ENCODE results near the gene ADGRD1. TPM values are rescaled to one million over a fixed set of nuclear protein-coding genes. Genes with fewer than 3 reads are reported as not detected.
"Not testable (repeated sequence)": the region's sequence is repeated elsewhere in the genome, so short reads cannot be mapped to it uniquely, and the experiment has no call there.

ADGRD1 gene
- total RNA-seq, 1 experiment from 2014 or later = 0.77 TPM

DNA sequence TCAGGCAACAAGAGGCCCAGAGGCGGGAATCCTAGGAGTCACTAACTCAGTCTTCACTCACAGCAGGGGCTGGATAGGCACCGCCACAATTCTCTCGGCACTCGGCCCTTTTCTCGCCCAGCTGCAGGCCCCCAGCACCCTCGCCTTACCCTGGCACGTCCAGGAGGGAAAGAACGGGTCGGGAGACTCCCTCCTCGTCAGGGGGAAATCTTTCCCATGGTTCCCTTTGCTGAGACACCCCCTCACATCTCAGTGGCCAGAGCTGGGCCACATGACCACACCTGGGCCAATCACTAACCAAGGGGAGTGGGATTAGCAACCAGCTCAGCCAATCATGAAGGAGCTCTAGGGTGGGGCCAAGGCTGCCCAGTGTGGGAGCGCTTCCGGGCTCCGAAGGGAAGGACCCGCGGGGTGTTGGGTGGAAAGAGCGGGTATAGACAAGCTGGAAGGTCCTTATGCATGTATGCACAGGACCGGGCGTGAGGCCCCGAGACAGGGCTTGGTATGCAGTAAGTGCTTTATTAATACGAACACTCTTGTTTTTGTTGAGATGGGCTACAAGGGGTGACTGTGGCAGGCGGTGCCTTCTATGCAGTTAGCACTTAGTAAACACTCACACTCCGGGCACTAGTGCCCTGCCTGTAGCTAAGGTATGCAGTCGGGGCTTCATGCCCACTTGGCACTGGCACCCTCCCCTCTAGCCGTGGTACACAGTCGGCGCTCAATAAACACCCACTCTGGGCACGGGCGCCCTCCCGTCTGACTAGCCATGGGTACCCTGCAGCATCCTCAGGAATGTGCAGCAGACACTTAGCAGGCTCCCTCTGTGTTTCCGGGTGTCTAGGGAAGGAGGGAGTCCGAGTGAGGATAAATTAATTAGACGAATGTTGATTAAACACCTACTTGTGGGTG is 40.3 kb downstream of the ADGRD1 start:
- no peak; the same call in 1 of the 2 replicates for ATAC-seq
- peaks cover 16% of the 10 kb centered on the region for H3K9me3 Mint-ChIP-seq
- peaks cover 13% of the 10 kb centered on the region for H3K36me3 Mint-ChIP-seq
- no peak for DNase-seq (ENCODE audit: low spot score)
- peaks cover 6% of the 10 kb centered on the region for H3K27me3 Mint-ChIP-seq (ENCODE audit: low read depth)
- ChIA-PET CTCF (no interaction called here), POLR2A (no interaction called here)
- TF ChIP-seq NFYB (CRISPR knock-in tag; conservative IDR thresholded peaks at IDR 0.05; ENCODE audit: low read depth) = peak; percentile 65
- TF ChIP-seq, protein P1, sequence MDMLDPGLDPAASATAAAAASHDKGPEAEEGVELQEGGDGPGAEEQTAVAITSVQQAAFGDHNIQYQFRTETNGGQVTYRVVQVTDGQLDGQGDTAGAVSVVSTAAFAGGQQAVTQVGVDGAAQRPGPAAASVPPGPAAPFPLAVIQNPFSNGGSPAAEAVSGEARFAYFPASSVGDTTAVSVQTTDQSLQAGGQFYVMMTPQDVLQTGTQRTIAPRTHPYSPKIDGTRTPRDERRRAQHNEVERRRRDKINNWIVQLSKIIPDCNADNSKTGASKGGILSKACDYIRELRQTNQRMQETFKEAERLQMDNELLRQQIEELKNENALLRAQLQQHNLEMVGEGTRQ (CRISPR knock-in tag; IDR thresholded peaks at IDR 0.05) = peak; percentile 66
- TF ChIP-seq, protein P2, sequence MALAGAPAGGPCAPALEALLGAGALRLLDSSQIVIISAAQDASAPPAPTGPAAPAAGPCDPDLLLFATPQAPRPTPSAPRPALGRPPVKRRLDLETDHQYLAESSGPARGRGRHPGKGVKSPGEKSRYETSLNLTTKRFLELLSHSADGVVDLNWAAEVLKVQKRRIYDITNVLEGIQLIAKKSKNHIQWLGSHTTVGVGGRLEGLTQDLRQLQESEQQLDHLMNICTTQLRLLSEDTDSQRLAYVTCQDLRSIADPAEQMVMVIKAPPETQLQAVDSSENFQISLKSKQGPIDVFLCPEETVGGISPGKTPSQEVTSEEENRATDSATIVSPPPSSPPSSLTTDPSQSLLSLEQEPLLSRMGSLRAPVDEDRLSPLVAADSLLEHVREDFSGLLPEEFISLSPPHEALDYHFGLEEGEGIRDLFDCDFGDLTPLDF (CRISPR knock-in tag; IDR thresholded peaks at IDR 0.05) = no peak
- no peak for TF ChIP-seq CBFB (CRISPR knock-in tag; IDR thresholded peaks at IDR 0.05; ENCODE audit: low read depth)
- no peak overlapping the region for H3K27ac Mint-ChIP-seq
- H3K4me1 Mint-ChIP-seq = no peaks in the 10 kb centered on the region
- H3K4me3 Mint-ChIP-seq = no peak overlapping the region

DNA sequence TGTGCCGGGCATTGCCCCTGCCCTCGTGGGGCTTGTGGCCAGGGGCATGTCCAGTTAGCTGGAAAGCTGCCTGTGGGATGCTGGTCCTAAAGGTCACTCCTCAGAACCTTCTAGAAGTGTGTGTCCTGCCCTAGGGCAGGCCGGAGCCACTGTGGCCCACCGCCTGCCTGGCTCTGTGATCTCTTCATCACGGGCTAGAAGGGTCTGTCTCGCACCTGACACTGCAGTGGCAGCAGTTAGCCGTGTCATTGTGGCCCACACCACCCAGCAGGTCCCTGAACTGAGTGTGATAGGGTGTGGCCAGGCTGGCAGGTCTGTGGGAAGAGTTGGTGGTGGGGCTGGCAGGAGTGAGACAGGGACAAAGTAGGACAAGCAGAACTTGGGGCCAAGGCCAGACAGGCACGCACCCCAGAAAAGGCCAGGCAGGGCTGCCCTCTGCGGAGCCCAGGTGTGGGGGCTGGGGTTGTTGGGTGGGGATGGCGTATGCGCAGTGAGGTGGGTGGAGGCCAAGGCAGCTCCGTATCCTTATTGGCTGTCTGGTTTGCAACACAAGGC is 41.2 kb downstream of the ADGRD1 start:
- peaks cover 19% of the 10 kb centered on the region for H3K36me3 Mint-ChIP-seq
- H3K27ac Mint-ChIP-seq = no peak overlapping the region
- H3K9me3 Mint-ChIP-seq = peaks cover 24% of the 10 kb centered on the region
- no peaks in the 10 kb centered on the region for H3K4me1 Mint-ChIP-seq
- no peak for TF ChIP-seq HMGA2 (CRISPR knock-in tag; IDR thresholded peaks at IDR 0.05)
- TF ChIP-seq ZNF232 (CRISPR knock-in tag; IDR thresholded peaks at IDR 0.05) = no peak
- TF ChIP-seq ATF1 (CRISPR knock-in tag; IDR thresholded peaks at IDR 0.05) = no peak
- TF ChIP-seq SMAD3 (CRISPR knock-in tag; IDR thresholded peaks at IDR 0.05; ENCODE audit: borderline replicate concordance) = no peak
- TF ChIP-seq, protein P3, sequence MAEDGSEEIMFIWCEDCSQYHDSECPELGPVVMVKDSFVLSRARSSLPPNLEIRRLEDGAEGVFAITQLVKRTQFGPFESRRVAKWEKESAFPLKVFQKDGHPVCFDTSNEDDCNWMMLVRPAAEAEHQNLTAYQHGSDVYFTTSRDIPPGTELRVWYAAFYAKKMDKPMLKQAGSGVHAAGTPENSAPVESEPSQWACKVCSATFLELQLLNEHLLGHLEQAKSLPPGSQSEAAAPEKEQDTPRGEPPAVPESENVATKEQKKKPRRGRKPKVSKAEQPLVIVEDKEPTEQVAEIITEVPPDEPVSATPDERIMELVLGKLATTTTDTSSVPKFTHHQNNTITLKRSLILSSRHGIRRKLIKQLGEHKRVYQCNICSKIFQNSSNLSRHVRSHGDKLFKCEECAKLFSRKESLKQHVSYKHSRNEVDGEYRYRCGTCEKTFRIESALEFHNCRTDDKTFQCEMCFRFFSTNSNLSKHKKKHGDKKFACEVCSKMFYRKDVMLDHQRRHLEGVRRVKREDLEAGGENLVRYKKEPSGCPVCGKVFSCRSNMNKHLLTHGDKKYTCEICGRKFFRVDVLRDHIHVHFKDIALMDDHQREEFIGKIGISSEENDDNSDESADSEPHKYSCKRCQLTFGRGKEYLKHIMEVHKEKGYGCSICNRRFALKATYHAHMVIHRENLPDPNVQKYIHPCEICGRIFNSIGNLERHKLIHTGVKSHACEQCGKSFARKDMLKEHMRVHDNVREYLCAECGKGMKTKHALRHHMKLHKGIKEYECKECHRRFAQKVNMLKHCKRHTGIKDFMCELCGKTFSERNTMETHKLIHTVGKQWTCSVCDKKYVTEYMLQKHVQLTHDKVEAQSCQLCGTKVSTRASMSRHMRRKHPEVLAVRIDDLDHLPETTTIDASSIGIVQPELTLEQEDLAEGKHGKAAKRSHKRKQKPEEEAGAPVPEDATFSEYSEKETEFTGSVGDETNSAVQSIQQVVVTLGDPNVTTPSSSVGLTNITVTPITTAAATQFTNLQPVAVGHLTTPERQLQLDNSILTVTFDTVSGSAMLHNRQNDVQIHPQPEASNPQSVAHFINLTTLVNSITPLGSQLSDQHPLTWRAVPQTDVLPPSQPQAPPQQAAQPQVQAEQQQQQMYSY (CRISPR knock-in tag; IDR thresholded peaks at IDR 0.05) = no peak
- no peak for TF ChIP-seq CREM (CRISPR knock-in tag; IDR thresholded peaks at IDR 0.05)
- TF ChIP-seq, protein P4, sequence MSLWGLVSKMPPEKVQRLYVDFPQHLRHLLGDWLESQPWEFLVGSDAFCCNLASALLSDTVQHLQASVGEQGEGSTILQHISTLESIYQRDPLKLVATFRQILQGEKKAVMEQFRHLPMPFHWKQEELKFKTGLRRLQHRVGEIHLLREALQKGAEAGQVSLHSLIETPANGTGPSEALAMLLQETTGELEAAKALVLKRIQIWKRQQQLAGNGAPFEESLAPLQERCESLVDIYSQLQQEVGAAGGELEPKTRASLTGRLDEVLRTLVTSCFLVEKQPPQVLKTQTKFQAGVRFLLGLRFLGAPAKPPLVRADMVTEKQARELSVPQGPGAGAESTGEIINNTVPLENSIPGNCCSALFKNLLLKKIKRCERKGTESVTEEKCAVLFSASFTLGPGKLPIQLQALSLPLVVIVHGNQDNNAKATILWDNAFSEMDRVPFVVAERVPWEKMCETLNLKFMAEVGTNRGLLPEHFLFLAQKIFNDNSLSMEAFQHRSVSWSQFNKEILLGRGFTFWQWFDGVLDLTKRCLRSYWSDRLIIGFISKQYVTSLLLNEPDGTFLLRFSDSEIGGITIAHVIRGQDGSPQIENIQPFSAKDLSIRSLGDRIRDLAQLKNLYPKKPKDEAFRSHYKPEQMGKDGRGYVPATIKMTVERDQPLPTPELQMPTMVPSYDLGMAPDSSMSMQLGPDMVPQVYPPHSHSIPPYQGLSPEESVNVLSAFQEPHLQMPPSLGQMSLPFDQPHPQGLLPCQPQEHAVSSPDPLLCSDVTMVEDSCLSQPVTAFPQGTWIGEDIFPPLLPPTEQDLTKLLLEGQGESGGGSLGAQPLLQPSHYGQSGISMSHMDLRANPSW (CRISPR knock-in tag; conservative IDR thresholded peaks at IDR 0.05; ENCODE audit: low read depth) = no peak
- H3K4me3 Mint-ChIP-seq = no peak overlapping the region
- DNase-seq (ENCODE audit: low spot score) (no peak), ATAC-seq (no peak)
- ChIA-PET CTCF (no interaction called here), POLR2A (interaction anchor here (0.7 kb wide), 1 partner anchor 105 kb away, joined by 3 read pairs; no protein-coding TSS in a partner anchor)
- peaks cover 6% of the 10 kb centered on the region for H3K27me3 Mint-ChIP-seq (ENCODE audit: low read depth)

DNA sequence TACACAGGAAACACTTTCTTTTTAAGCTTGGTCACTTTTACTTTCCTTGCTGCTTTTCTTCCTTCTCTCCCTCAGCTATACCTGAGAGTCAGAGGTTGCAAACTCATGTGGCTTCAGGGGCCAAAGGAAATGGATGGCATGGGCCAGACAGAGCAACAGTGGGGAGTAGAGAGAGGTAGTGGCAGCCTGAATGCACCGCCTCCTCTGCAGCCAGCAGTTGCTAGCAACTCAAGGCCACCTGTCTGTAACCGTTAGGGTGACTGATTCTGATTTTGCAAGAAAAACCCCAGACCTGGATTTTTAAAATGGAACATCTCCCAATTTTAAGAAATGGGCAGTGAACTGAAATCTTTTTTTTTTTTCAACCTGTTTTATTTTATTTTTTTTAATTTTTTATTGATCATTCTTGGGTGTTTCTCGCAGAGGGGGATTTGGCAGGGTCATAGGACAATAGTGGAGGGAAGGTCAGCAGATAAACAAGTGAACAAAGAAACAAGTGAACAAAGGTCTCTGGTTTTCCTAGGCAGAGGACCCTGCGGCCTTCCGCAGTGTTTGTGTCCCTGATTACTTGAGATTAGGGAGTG is 41.8 kb downstream of the ADGRD1 start:
- Mint-ChIP-seq H3K36me3 (peaks cover 22% of the 10 kb centered on the region), H3K9me3 (peaks cover 28% of the 10 kb centered on the region)
- CTCF ChIA-PET; H3K27ac Mint-ChIP-seq; H3K4me3 Mint-ChIP-seq; ATAC-seq; DNase-seq (ENCODE audit: low spot score); H3K27me3 Mint-ChIP-seq (ENCODE audit: low read depth); H3K4me1 Mint-ChIP-seq: not testable (repeated sequence)
- POLR2A ChIA-PET = interaction anchor here (0.7 kb wide), 1 partner anchor 104 kb away, joined by 3 read pairs; no protein-coding TSS in a partner anchor

Measured in WTC11 (cell line).